Measurements from ENCODE around the gene CASR.

- TF ChIP-seq CTCF (tag by site-specific recombination; IDR thresholded peaks at IDR 0.05) (no peak), ZNF2 (tag by site-specific recombination; IDR thresholded peaks at IDR 0.05) (no peak), KLF1 (tag by site-specific recombination; IDR thresholded peaks at IDR 0.05) (no peak), ZNF184 (tag by site-specific recombination; IDR thresholded peaks at IDR 0.05) (no peak), ZNF350 (tag by site-specific recombination; IDR thresholded peaks at IDR 0.05) (no peak), PRDM4 (tag by site-specific recombination; IDR thresholded peaks at IDR 0.05) (no peak), ZNF24 (tag by site-specific recombination; IDR thresholded peaks at IDR 0.05) (no peak), ZNF416 (tag by site-specific recombination; IDR thresholded peaks at IDR 0.05) (no peak), REST (tag by site-specific recombination; IDR thresholded peaks at IDR 0.05) (no peak), YY2 (tag by site-specific recombination; IDR thresholded peaks at IDR 0.05) (no peak)
These were observed 79.6 kb downstream of the CASR start for GRCh38 chr3:122263058-122263457.
